ENCODE measurements around the gene MYL11. TPM values are rescaled to one million over a fixed set of nuclear protein-coding genes. Genes with fewer than 3 reads are reported as not detected.

Gene MYL11
- total RNA-seq, 1 experiment from 2014 or later = not detected

- in situ Hi-C loops (cut with HindIII; ENCODE audit: low pct_unique_long_range_greater_than_20kb, low sequenced_read_pairs) (no loop called here), intact Hi-C loops (cut with micrococcal nuclease; ENCODE audit: unreplicated experiment) (no loop called here)
- BruUV-seq (replicated peaks) = no TSS peak
- Histone ChIP-seq H3K27me3 (ENCODE audit: control insufficient read depth, insufficient read depth, low read length) (no peaks in the 10 kb centered on the region), H3K27ac (ENCODE audit: low read length) (peak overlapping the region; percentile 59), H3K9me3 (ENCODE audit: control insufficient read depth, insufficient read depth, low read depth, low read length) (no peaks in the 10 kb centered on the region), H3K4me3 (ENCODE audit: low read depth in 2 of 2, low read length in 2 of 2) (peak overlapping the region; percentile 45 to 55), H3K4me1 (ENCODE audit: control insufficient read depth, insufficient read depth, low read length) (peaks cover 13% of the 10 kb centered on the region), H3K36me3 (ENCODE audit: control insufficient read depth, insufficient read depth, low read length) (peaks cover 3% of the 10 kb centered on the region)
- no peak for TF ChIP-seq REST (IDR thresholded peaks at IDR 0.05; ENCODE audit: insufficient read depth in 1 of 2, low read depth in 2 of 2, low read length in 1 of 2)
- no peak for TF ChIP-seq POLR2AphosphoS5 (IDR thresholded peaks at IDR 0.05; ENCODE audit: low read depth, low read length)
- TF ChIP-seq SIN3A (IDR thresholded peaks at IDR 0.05; ENCODE audit: borderline replicate concordance, insufficient read depth, low read depth, low read length) = no peak
- no peak for TF ChIP-seq TCF7L2 (IDR thresholded peaks at IDR 0.05; ENCODE audit: low read depth, low read length)
- TF ChIP-seq CTCF (IDR thresholded peaks at IDR 0.05) = no peak
- CTCF ChIA-PET = interaction anchor here (0.7 to 1.4 kb wide), 3 partner anchors 8 to 108 kb away, joined by 4 to 6 read pairs (median 5); partner anchors contain the start of gene ZNF771
- no peak for DNase-seq (ENCODE audit: low read depth, low spot score)
- ATAC-seq = peak; percentile 29
- POLR2A ChIA-PET = interaction anchor here (0.5 to 0.6 kb wide), 2 partner anchors 68 to 71 kb away, joined by 3 to 9 read pairs; no protein-coding TSS in a partner anchor
Measured at GRCh38 chr16:30416624-30417528, 42.3 kb downstream of the MYL11 start.

- ChIA-PET POLR2A (interaction anchor here (0.5 to 0.8 kb wide), 5 partner anchors 11 to 683 kb away, joined by 3 to 11 read pairs (median 3); no protein-coding TSS in a partner anchor), CTCF (interaction anchor here (1.0 to 2.7 kb wide), 4 partner anchors 8 to 274 kb away, joined by 3 to 12 read pairs (median 4); partner anchors contain the start of genes DCTPP1 and ZNF48)
- intact Hi-C loops (cut with micrococcal nuclease; ENCODE audit: unreplicated experiment) = no loop called here
- peak; percentile 81 for DNase-seq (ENCODE audit: low read depth, low spot score)
- Histone ChIP-seq H3K4me1 (ENCODE audit: control insufficient read depth, insufficient read depth, low read length) (peaks cover 13% of the 10 kb centered on the region), H3K4me3 (ENCODE audit: low read depth in 2 of 2, low read length in 2 of 2) (peak overlapping the region; percentile 45 to 55), H3K36me3 (ENCODE audit: control insufficient read depth, insufficient read depth, low read length) (peaks cover 4% of the 10 kb centered on the region), H3K9me3 (ENCODE audit: control insufficient read depth, insufficient read depth, low read depth, low read length) (no peaks in the 10 kb centered on the region), H3K27ac (ENCODE audit: low read length) (peak overlapping the region; percentile 77), H3K27me3 (ENCODE audit: control insufficient read depth, insufficient read depth, low read length) (no peaks in the 10 kb centered on the region)
- BruUV-seq (replicated peaks) = no TSS peak
- TF ChIP-seq REST (IDR thresholded peaks at IDR 0.05; ENCODE audit: insufficient read depth in 1 of 2, low read depth in 2 of 2, low read length in 1 of 2) (peak in 1 of 2 experiments; percentile 69; a peak in 1 of 4 replicates), TCF7L2 (IDR thresholded peaks at IDR 0.05; ENCODE audit: low read depth, low read length) (peak; percentile 83), POLR2AphosphoS5 (IDR thresholded peaks at IDR 0.05; ENCODE audit: low read depth, low read length) (peak; percentile 55), CTCF (IDR thresholded peaks at IDR 0.05) (no peak), SIN3A (IDR thresholded peaks at IDR 0.05; ENCODE audit: borderline replicate concordance, insufficient read depth, low read depth, low read length) (0 out of 2 replicates have a peak, but pooled peaks have one; percentile 35)
- in situ Hi-C loops (cut with HindIII; ENCODE audit: low pct_unique_long_range_greater_than_20kb, low sequenced_read_pairs) = no loop called here
- ATAC-seq = peak; percentile 94
Measured at GRCh38 chr16:30417529-30418349, 43.1 kb downstream of the MYL11 start.
